ENCODE data around the gene CUEDC1.
A peak's percentile ranks its signal among the peaks of the same experiment; 100 is the strongest.

Gene CUEDC1

GRCh38 chr17:57915544-57915943 lies 39.7 kb downstream of the CUEDC1 start:
- no peak for DNase-seq (ENCODE audit: low read depth)
- H3K4me3 ChIP-seq (ENCODE audit: control insufficient read depth, low read depth, low read length): no peak overlapping the region
- TF ChIP-seq CTCF (conservative IDR thresholded peaks at IDR 0.05; ENCODE audit: control insufficient read depth, insufficient read depth, low read depth, low read length): no peak

DNA sequence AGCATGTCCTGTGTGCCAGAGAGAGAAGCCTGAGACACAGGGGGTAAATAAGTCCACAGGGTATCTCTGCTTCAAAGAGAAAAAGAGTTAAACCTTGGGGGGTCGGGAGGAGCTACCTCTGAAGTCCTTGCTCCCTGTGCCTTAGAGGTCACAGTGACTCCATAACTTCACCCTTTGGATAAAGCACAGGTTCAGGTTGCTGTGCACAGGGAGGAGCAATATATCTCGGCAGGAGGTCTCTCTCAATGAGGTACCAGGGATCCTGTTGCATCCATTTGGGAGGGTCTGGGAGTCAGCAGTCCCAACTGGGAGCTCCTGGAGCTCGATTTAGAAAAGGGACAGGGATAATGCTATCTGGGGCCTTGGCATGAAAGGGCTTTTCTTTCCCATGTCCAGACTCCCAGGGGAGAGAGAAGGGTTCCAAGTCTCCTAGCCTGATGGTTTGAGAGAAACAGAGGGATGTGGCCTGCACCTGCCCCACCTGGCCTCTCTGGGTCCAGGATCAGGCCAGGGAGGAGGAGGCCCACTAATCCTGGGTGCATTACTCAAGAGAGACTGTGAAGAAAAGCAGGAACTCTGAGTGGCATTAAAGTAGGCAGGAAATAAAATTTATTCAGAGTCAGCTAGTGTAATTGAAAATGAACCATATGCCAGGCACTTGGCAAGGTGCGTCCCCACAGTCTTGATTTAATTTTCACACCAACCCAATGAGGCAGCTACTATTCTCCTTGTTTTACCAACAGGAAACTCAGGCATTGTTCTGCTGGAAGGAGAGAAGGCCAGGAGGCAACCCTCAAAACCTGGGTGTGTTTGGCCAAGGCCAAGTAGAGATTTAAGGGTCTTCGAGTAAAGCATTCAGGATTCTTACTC lies 40.7 kb downstream of the CUEDC1 start:
- TF ChIP-seq CTCF (conservative IDR thresholded peaks at IDR 0.05; ENCODE audit: control insufficient read depth, insufficient read depth, low read depth, low read length): no peak
- DNase-seq (ENCODE audit: low read depth): no peak
- no peak overlapping the region for H3K4me3 ChIP-seq (ENCODE audit: control insufficient read depth, low read depth, low read length)

DNA sequence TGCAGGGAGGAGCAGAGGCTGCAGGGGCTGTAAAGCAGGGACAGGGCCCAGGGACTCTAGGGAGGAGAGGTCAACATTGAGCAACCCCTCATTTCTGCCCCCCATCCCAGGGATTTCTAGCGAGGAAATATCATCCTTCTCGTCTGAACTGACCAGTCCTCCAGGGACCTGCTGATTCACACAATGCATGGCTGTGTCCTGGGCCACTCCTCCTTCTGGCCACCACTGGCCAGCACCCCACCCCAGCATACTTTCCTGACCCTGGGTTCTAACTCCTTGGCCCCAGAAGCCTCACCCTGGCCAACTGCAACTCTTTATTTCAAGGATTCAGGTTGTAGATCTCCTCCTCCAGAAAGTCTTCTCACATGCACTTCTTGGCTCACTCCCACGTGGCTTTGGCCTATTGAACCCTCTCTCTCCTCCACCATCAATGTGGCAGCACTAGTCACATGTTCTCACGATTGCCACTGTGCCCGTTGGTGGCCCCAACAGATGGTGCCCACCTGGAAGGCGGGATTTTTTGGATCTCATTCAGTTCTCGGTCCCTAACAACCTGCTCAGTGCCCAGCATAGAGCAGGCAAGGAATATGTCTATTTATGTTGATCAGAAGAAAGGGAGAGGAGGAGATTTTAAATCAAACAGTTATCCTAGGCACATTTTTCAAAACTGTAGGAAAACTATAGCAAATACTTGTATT lies 41.5 kb downstream of the CUEDC1 start:
- no peak for TF ChIP-seq CTCF (conservative IDR thresholded peaks at IDR 0.05; ENCODE audit: control insufficient read depth, insufficient read depth, low read depth, low read length)
- DNase-seq (ENCODE audit: low read depth): peak; percentile 57

GRCh38 chr17:57911834-57912673 lies 43.2 kb downstream of the CUEDC1 start:
- no peak for TF ChIP-seq CTCF (conservative IDR thresholded peaks at IDR 0.05; ENCODE audit: control insufficient read depth, insufficient read depth, low read depth, low read length)
- peak; percentile 50 for DNase-seq (ENCODE audit: low read depth)
- no peak overlapping the region for H3K4me3 ChIP-seq (ENCODE audit: control insufficient read depth, low read depth, low read length)

More for the DNA sequence above, 41.5 kb downstream of the CUEDC1 start:
- no peak overlapping the region for H3K4me3 ChIP-seq (ENCODE audit: control insufficient read depth, low read depth, low read length)

DNA sequence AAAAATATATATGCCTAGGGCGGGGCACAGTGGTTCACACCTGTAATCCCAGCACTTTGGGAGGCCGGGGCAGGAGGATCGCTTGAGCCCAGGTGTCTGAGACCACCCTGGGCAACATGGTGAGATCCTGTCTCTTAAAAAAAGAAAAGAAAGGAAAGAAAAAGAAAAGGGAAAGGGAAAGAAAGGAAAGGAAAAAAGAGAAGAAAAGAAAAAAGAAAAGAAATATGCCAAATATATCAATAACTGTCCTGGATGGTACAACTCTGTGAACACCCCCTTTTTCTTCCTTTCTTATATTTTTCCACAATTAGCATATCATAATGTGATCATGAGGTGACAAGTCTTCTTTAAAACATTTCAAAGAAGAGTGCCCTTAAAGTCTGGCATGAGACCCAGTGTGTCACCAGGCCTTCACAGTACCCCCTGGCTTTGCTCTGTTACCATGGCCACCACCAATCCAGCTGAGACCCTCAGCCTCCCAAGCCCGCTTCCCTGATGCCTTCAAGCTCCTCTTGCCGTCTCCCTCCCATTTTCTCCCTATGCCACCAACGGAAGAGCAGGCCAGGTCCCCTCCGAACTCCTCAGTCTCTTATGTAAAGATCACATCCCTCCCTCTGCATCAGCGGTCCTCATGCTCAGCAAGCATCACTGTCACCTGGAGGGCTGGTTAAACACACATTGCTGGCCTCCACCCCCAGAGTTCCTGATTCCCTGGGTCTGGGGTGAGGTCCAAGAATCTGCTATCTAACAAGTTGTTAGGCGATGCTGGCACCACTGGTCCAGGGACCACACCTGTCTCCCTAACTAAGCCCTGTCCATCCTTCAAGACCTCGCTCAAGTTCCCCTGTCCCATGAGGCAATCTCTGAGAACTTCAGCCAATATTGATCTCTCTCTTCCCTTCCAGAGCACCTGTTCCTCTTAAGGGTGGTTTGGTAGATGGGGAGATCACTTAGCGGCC lies 44.5 kb downstream of the CUEDC1 start:
- DNase-seq (ENCODE audit: low read depth): no peak

More for the DNA sequence above, 44.5 kb downstream of the CUEDC1 start:
- TF ChIP-seq CTCF (conservative IDR thresholded peaks at IDR 0.05; ENCODE audit: control insufficient read depth, insufficient read depth, low read depth, low read length): no peak
- H3K4me3 ChIP-seq (ENCODE audit: control insufficient read depth, low read depth, low read length): no peak overlapping the region

All from fibroblast of mammary gland (primary cell).